CD4-positive, alpha-beta T cell treated with Interleukin-6 for 4 hours (primary cell): ENCODE results near the gene LYPD8.
A peak's percentile ranks its signal among the peaks of the same experiment; 100 is the strongest.

ENCODE experiments used
- DNase-seq: peaks from one replicate; pipeline ENCODE4 v3.0.0-alpha.2; 2020; ENCODE audit warnings: mixed read lengths

LYPD8 gene

DNA sequence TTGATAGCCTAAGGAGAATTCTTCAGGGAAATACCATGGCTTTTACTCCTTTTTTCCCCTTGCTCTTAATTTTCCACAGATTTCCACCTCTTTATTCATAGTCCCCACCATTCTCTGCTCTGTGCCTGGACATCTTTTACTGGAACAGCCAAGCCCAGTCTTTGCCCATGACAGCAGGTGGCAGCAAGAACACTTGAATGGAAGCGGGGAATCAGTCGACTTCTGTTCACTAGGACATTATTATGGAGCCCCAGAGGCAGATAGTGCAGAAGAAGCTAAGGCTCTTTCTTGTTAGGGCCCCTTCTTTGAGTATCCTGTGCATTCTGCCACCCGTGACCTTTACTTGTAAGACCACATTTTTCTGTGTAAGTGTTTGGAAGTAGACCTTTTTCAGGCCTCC is 59.3 kb downstream of the LYPD8 start:
- DNase-seq = peak; percentile 6

- DNase-seq = no peak
Observed at GRCh38 chr1:248695451-248696132, 60.0 kb downstream of the LYPD8 start.

GRCh38 chr1:248691567-248692155 is 63.9 kb downstream of the LYPD8 start:
- DNase-seq = no peak
